Left ventricle myocardium inferior (tissue), 1 donor: ENCODE data around the gene QRICH2. TPM values are rescaled to one million over a fixed set of nuclear protein-coding genes. Genes with fewer than 3 reads are reported as not detected.
A peak's percentile ranks its signal among the peaks of the same experiment; 100 is the strongest.

Experiments
- DNase-seq: peaks from one replicate; pipeline ENCODE4 v3.0.0-alpha.2; 2020
- H3K27ac ChIP-seq: fragments of 200-600 bp; replicated peaks from 2 replicates; pipeline ENCODE4 v1.8.0; 2021
- H3K27me3 ChIP-seq: fragments of 200-600 bp; 2 replicates; pipeline ENCODE4 v1.8.0; 2021; ENCODE audit warnings: low read depth
- H3K36me3 ChIP-seq: fragments of 200-600 bp; 2 replicates; pipeline ENCODE4 v1.8.0; 2021
- H3K4me1 ChIP-seq: fragments of 200-600 bp; 2 replicates; pipeline ENCODE4 v1.8.0; 2021
- H3K4me3 ChIP-seq: fragments of 200-600 bp; 2 replicates; pipeline ENCODE4 v1.8.0; 2021; ENCODE audit warnings: mild to moderate bottlenecking, moderate library complexity
- H3K9me3 ChIP-seq: fragments of 200-600 bp; replicated peaks from 2 replicates; pipeline ENCODE4 v1.8.0; 2021
- CTCF ChIP-seq: fragments of 200-600 bp; IDR thresholded peaks from 2 replicates; pipeline ENCODE4 v1.8.0; 2021; ENCODE audit warnings: antibody characterized with exemption, mild to moderate bottlenecking, borderline replicate concordance
- intact Hi-C: fragments of 100-400 bp; cut with micrococcal nuclease; formaldehyde crosslinking; loops from one replicate; pipeline ENCODE4 v1.11.0; 2022
- total RNA-seq: library from RNA; stranded (reverse); fragmentation: NEBNext Ultra II Directional; extraction: Animal tissue kit (Norgen Biotek cat#: 25700); gene quantifications from one replicate; pipeline ENCODE4 v1.2.1, GENCODE V29; 2021
- donor health status: DM: no; HTN: yes; CAD: no; lungs with severe emphysema.

The QRICH2 gene
- total RNA-seq, 1 donor from 2014 or later, result 2.4 TPM

GRCh38 chr17:76238847-76239537, 69.1 kb downstream of the QRICH2 start:
- intact Hi-C loops, result no loop called here

GRCh38 chr17:76237859-76238313, 70.2 kb downstream of the QRICH2 start:
- DNase-seq, result no peak
- no peaks in the 10 kb centered on the region for H3K27me3 ChIP-seq
- intact Hi-C loops, result no loop called here
- H3K4me3 ChIP-seq, result no peak overlapping the region
- no peak for TF ChIP-seq CTCF
- H3K9me3 ChIP-seq, result no peaks in the 10 kb centered on the region
- no peak overlapping the region for H3K27ac ChIP-seq
- H3K36me3 ChIP-seq, result no peaks in the 10 kb centered on the region
- peaks cover 23% of the 10 kb centered on the region for H3K4me1 ChIP-seq

More at GRCh38 chr17:76238847-76239537, 69.1 kb downstream of the QRICH2 start:
- no peak for DNase-seq
- no peaks in the 10 kb centered on the region for H3K36me3 ChIP-seq
- H3K9me3 ChIP-seq, result no peaks in the 10 kb centered on the region
- peak overlapping the region; percentile 64 for H3K27ac ChIP-seq
- TF ChIP-seq CTCF, result no peak
- peaks cover 23% of the 10 kb centered on the region for H3K4me1 ChIP-seq
- H3K27me3 ChIP-seq, result no peaks in the 10 kb centered on the region
- peak overlapping the region; percentile 80 for H3K4me3 ChIP-seq

- no peaks in the 10 kb centered on the region for H3K27me3 ChIP-seq
- intact Hi-C loops, result no loop called here
- no peak overlapping the region for H3K27ac ChIP-seq
- no peak for DNase-seq
- no peaks in the 10 kb centered on the region for H3K36me3 ChIP-seq
- peaks cover 18% of the 10 kb centered on the region for H3K4me1 ChIP-seq
- no peak overlapping the region for H3K4me3 ChIP-seq
- TF ChIP-seq CTCF, result no peak
- H3K9me3 ChIP-seq, result no peaks in the 10 kb centered on the region
Measured at GRCh38 chr17:76236603-76237002, 71.5 kb downstream of the QRICH2 start.

GRCh38 chr17:76235883-76236282, 72.2 kb downstream of the QRICH2 start:
- TF ChIP-seq CTCF, result no peak
- intact Hi-C loops, result no loop called here
- no peak overlapping the region for H3K27ac ChIP-seq
- H3K4me1 ChIP-seq, result peaks cover 11% of the 10 kb centered on the region
- no peak for DNase-seq
- H3K27me3 ChIP-seq, result no peaks in the 10 kb centered on the region
- no peak overlapping the region for H3K4me3 ChIP-seq
- H3K9me3 ChIP-seq, result no peaks in the 10 kb centered on the region
- H3K36me3 ChIP-seq, result no peaks in the 10 kb centered on the region

- H3K4me3 ChIP-seq, result no peak overlapping the region
- intact Hi-C loops, result no loop called here
- H3K4me1 ChIP-seq, result peaks cover 3% of the 10 kb centered on the region
- H3K9me3 ChIP-seq, result no peaks in the 10 kb centered on the region
- no peaks in the 10 kb centered on the region for H3K27me3 ChIP-seq
- no peak for DNase-seq
- H3K36me3 ChIP-seq, result no peaks in the 10 kb centered on the region
- H3K27ac ChIP-seq, result no peak overlapping the region
- TF ChIP-seq CTCF, result no peak
Measured at GRCh38 chr17:76234354-76234679, 73.8 kb downstream of the QRICH2 start.
